A673 (cell line): Measurements from ENCODE around the gene SGSM2. TPM values are rescaled to one million over a fixed set of nuclear protein-coding genes. Genes with fewer than 3 reads are reported as not detected.

Experiments
- BruUV-seq: library from RNA; stranded (reverse); fragments of 400-500 nt; replicated peaks from 2 replicates; lab custom pipeline; 2021; lab: Mats Ljungman, UMichigan
- CTCF ChIA-PET: fragments of 300-600 bp; sonication (Branson Sonifier 250); formaldehyde crosslinking; loops from one replicate; lab custom pipeline; 2022; ENCODE audit warnings: antibody characterized with exemption; lab: Charles Lee
- POLR2A ChIA-PET: fragments of 300-600 bp; sonication (Branson Sonifier 250); formaldehyde crosslinking; loops from one replicate; lab custom pipeline; 2022; ENCODE audit warnings: antibody characterized with exemption; ENCODE audit not compliant: low non-redundant PET; lab: Charles Lee
- DNase-seq: peaks from one replicate; pipeline ENCODE4 v3.0.0-alpha.2; 2015; ENCODE audit warnings: low spot score
- H3K27ac ChIP-seq: fragments of 200-600 bp; sonication (generic); 2 replicates; pipeline ENCODE4 v1.5.1; 2016; ENCODE audit warnings: mixed run types, low read depth, mild to moderate bottlenecking, mixed read lengths, antibody characterized with exemption, low read length; ENCODE audit not compliant: poor library complexity, severe bottlenecking
- H3K27me3 ChIP-seq: fragments of 200-600 bp; sonication (generic); replicated peaks from 2 replicates; pipeline ENCODE4 v1.6.1; 2017; ENCODE audit warnings: mixed run types, low read depth, mild to moderate bottlenecking, mixed read lengths, antibody characterized with exemption, low read length; ENCODE audit not compliant: insufficient read depth, poor library complexity
- H3K36me3 ChIP-seq: fragments of 200-600 bp; sonication (generic); 2 replicates; pipeline ENCODE4 v1.6.1; 2016; ENCODE audit warnings: mixed run types, mild to moderate bottlenecking, mixed read lengths, antibody characterized with exemption, low read length; ENCODE audit not compliant: insufficient read depth, poor library complexity, severe bottlenecking
- H3K4me1 ChIP-seq: fragments of 200-600 bp; sonication (generic); 2 replicates; pipeline ENCODE4 v1.6.1; 2017; ENCODE audit warnings: mixed run types, mild to moderate bottlenecking, mixed read lengths, antibody characterized with exemption, low read length; ENCODE audit not compliant: insufficient read depth, poor library complexity, severe bottlenecking
- H3K4me3 ChIP-seq: fragments of 200-600 bp; sonication (generic); 2 replicates; pipeline ENCODE4 v1.5.1; 2016; ENCODE audit warnings: low read depth, mixed run types, mild to moderate bottlenecking, mixed read lengths, low read length; ENCODE audit not compliant: poor library complexity, severe bottlenecking
- H3K9me3 ChIP-seq: fragments of 200-600 bp; sonication (generic); 2 replicates; pipeline ENCODE4 v1.6.1; 2016; ENCODE audit warnings: mixed run types, low read depth, mild to moderate bottlenecking, mixed read lengths, antibody characterized with exemption, low read length; ENCODE audit not compliant: poor library complexity, severe bottlenecking
- EZH2 ChIP-seq: fragments of 200-600 bp; sonication (generic); IDR thresholded peaks from 2 replicates; pipeline ENCODE4 v1.6.1; 2017; ENCODE audit warnings: borderline replicate concordance, low read depth, mild to moderate bottlenecking, mixed read lengths, antibody characterized with exemption, low read length; ENCODE audit not compliant: poor library complexity, severe bottlenecking
- intact Hi-C: fragments of 100-400 bp; cut with micrococcal nuclease; formaldehyde crosslinking; loops from one replicate; pipeline ENCODE4 v1.10.0; 2022; ENCODE audit not compliant: unreplicated experiment
- total RNA-seq: library from RNA; stranded (reverse); gene quantifications from 2 replicates; pipeline ENCODE4 v1.2.3, GENCODE V29; 2021
- TF ChIP-seq, protein P1 (sequence below): fragments of 300-800, 200-600 bp; sonication (generic); conservative IDR thresholded peaks from 2 replicates; pipeline ENCODE4 v1.5.1; 2017; ENCODE audit warnings: low read depth, mild to moderate bottlenecking, antibody characterized with exemption, low read length, moderate library complexity, mixed read lengths

The SGSM2 gene
- total RNA-seq, 1 experiment from 2014 or later: 81.2 TPM

DNA sequence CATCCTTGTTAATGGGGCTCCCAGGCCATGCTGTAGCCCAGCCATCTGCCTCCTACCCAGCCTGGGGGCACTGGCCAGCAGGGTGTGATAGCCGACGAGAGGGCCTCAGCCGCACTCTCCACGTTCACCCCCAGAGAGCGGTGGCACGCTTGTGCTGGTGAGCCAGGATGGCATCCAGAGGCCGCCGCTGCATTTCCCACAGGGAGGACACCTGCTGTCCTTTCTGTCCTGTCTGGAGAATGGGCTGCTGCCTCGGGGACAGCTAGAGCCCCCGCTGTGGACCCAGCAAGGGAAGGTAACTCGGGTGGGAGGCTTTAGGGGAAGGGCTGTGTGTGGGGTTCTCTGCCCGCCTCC lies 27.4 kb downstream of the SGSM2 start:
- POLR2A ChIA-PET: no interaction called here
- Histone ChIP-seq H3K4me1 (peaks cover 6% of the 10 kb centered on the region), H3K36me3 (peaks cover 4% of the 10 kb centered on the region), H3K27ac (no peak overlapping the region), H3K9me3 (no peaks in the 10 kb centered on the region), H3K27me3 (no peaks in the 10 kb centered on the region), H3K4me3 (no peak overlapping the region)
- TF ChIP-seq, protein P1, sequence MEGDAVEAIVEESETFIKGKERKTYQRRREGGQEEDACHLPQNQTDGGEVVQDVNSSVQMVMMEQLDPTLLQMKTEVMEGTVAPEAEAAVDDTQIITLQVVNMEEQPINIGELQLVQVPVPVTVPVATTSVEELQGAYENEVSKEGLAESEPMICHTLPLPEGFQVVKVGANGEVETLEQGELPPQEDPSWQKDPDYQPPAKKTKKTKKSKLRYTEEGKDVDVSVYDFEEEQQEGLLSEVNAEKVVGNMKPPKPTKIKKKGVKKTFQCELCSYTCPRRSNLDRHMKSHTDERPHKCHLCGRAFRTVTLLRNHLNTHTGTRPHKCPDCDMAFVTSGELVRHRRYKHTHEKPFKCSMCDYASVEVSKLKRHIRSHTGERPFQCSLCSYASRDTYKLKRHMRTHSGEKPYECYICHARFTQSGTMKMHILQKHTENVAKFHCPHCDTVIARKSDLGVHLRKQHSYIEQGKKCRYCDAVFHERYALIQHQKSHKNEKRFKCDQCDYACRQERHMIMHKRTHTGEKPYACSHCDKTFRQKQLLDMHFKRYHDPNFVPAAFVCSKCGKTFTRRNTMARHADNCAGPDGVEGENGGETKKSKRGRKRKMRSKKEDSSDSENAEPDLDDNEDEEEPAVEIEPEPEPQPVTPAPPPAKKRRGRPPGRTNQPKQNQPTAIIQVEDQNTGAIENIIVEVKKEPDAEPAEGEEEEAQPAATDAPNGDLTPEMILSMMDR: no peak
- TF ChIP-seq EZH2: no peak
- intact Hi-C loops: no loop called here
- CTCF ChIA-PET: no interaction called here
- DNase-seq: no peak
- no TSS peak for BruUV-seq

DNA sequence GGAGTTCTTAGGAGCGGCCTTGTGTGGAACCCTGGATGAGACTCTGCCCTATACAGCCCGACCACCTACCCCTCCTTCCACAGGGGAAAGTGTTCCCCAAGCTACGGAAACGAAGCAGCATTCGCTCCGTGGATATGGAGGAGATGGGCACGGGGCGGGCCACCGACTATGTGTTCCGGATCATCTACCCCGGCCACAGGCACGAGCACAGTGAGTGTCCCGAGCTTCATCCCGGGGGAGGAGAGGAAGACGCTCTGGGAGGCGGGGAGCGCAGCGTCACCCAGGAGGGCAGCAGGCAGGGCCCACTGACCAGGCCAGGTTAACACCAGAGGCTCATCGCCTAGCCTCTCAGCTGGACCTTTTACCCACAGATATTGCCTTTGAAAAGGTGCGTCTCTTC lies 27.8 kb downstream of the SGSM2 start:
- POLR2A ChIA-PET: no interaction called here
- peaks cover 4% of the 10 kb centered on the region for H3K36me3 ChIP-seq
- no peak overlapping the region for H3K27ac ChIP-seq
- no peak for DNase-seq
- TF ChIP-seq, protein P1: no peak
- no peak for TF ChIP-seq EZH2
- CTCF ChIA-PET: no interaction called here
- no TSS peak for BruUV-seq
- no peak overlapping the region for H3K4me3 ChIP-seq
- no peaks in the 10 kb centered on the region for H3K27me3 ChIP-seq
- no peaks in the 10 kb centered on the region for H3K9me3 ChIP-seq
- intact Hi-C loops: no loop called here
- H3K4me1 ChIP-seq: peaks cover 5% of the 10 kb centered on the region

DNA sequence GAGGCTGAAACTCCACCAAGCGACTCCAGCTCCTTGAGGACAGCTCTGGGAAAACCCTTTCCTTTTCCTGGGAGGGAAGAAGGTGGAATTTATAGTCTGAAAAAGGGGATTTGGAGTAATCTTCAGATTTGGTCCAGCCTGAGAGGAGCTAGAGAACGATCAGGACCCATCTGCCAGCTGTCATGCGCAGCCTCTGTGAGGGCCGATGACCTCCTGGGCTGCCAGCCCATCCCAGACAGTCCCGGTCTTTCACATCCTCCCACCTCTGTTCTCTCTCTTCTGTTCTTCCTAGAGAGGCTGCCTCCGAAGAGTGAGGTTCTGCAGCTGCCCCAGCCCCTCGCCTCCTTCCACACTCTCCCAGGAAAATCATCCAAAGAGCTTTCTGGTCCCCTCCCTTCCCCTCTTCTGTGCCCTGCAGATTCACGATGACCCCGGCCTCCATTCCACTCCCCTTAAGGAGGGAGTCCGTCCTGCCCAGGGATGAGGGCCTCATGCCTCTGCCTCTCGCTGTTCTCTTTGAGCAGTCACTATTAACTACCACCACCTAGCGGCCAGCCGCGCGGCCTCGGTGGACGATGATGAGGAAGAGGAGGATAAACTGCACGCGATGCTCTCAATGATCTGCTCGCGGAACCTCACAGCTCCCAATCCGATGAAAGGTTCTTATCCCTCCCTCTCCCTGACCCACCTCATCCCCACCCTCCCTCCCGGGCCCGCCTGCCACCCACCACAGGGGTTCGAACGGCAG lies 29.6 kb downstream of the SGSM2 start:
- Histone ChIP-seq H3K4me1 (peaks cover 5% of the 10 kb centered on the region), H3K9me3 (no peaks in the 10 kb centered on the region), H3K27ac (peak overlapping the region; percentile 30), H3K27me3 (no peaks in the 10 kb centered on the region), H3K36me3 (peaks cover 8% of the 10 kb centered on the region), H3K4me3 (no peak overlapping the region)
- CTCF ChIA-PET: interaction anchor here (0.7 kb wide), 1 partner anchor 16 kb away, joined by 3 read pairs; no protein-coding TSS in a partner anchor
- no TSS peak for BruUV-seq
- intact Hi-C loops: no loop called here
- TF ChIP-seq, protein P1: no peak
- TF ChIP-seq EZH2: no peak
- no peak for DNase-seq
- POLR2A ChIA-PET: no interaction called here
